ENCODE results near the gene PIWIL1. TPM values are rescaled to one million over a fixed set of nuclear protein-coding genes. Genes with fewer than 3 reads are reported as not detected.

The PIWIL1 gene
- total and polyA plus RNA-seq, 2 experiments from 2014 or later = not detected

DNA sequence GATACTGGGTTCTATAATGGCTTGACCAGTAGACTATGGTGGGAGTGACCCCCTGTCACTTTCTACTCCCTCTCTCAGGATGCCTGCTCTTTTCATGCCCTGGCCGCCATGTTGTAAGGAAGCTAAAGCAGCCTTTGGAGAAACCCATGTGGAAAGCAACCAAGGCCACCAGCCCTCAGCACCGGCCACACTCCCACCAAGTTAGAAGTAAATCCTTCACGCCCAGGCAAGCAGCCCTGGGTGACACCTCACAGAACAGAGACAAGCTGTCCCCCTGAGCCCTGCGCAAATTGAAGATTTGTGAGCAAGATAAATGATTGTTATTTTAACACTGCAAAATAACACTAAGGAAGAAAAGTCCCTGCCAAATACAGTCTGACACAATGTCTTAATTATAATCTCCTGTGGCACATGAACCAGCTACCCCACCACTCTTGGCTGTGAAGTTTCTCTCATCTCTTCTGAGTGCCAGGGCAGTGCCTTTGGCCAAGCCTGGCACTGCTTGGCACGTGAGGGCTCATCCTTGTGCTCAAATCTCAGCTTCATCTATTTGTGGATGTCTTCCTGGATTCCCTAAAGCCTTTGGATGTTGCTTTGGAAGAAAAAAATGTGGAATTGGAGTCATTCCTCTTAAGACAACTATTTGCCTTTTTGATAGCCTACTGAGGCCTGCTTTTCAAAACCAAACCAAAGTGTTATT, 39.2 kb upstream of the PIWIL1 start:
- no peak overlapping the region for H3K4me2 ChIP-seq (ENCODE audit: unreplicated experiment)
- no peaks in the 10 kb centered on the region for H3K36me3 ChIP-seq (ENCODE audit: low read depth)
- H3K4me1 ChIP-seq (ENCODE audit: insufficient read depth) = no peaks in the 10 kb centered on the region
- no peaks in the 10 kb centered on the region for H3F3A ChIP-seq (ENCODE audit: insufficient read depth)
- WGBS, 2 experiments (ENCODE audit: low coverage in 1 of 2, low lambda C conversion rate in 2 of 2, missing lambda C conversion rate in 2 of 2) = 37 to 43% methylated on average over 5 of the region's 5 CpGs
- no peaks in the 10 kb centered on the region for H3K27me3 ChIP-seq (replicated peaks; ENCODE audit: insufficient read depth)
- H2AFZ ChIP-seq = no peak overlapping the region
- no peaks in the 10 kb centered on the region for H3K9me3 ChIP-seq (ENCODE audit: low read depth)
- TF ChIP-seq EZH2phosphoT487 (IDR thresholded peaks at IDR 0.05; ENCODE audit: insufficient read depth, low read depth) (no peak), EZH2 (IDR thresholded peaks at IDR 0.05; ENCODE audit: insufficient read depth, poor library complexity, severe bottlenecking) (no peak)
- H3K9me2 ChIP-seq (ENCODE audit: insufficient read depth) = no peaks in the 10 kb centered on the region
- H4K20me1 ChIP-seq (ENCODE audit: insufficient read depth) = no peaks in the 10 kb centered on the region
- no peaks in the 10 kb centered on the region for H3K79me2 ChIP-seq (ENCODE audit: insufficient read depth)
- no peak for DNase-seq
- no peak overlapping the region for H3K27ac ChIP-seq
- no peak overlapping the region for H3K4me3 ChIP-seq
- no peak overlapping the region for H3K9ac ChIP-seq
- in situ Hi-C loops (cut with MboI) = no loop called here

DNA sequence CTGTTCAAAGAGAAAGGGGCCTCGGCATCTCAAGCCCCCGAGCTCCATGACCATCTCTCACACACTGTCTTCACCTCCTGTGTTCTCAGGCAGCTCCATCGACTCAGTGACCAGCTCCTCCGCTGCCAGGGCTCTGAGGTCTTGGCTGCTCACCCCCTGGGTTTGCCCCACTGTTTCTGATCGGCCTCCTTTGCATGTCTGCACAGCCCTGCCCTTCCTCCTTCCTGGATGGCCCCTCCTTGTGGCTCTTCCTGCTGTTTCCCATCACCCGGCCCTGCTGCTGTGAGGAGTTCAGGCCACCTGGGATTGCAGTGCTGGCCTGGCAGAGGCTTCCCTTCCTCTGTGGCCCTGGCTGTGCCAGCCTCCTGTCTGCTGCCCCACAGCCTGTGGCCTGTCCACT, 38.1 kb upstream of the PIWIL1 start:
- Histone ChIP-seq H3K9ac (no peak overlapping the region), H3K4me3 (no peak overlapping the region), H4K20me1 (ENCODE audit: insufficient read depth) (no peaks in the 10 kb centered on the region), H3K27me3 (replicated peaks; ENCODE audit: insufficient read depth) (no peaks in the 10 kb centered on the region), H3F3A (ENCODE audit: insufficient read depth) (no peaks in the 10 kb centered on the region), H3K79me2 (ENCODE audit: insufficient read depth) (no peaks in the 10 kb centered on the region), H2AFZ (no peak overlapping the region), H3K9me3 (ENCODE audit: low read depth) (no peaks in the 10 kb centered on the region), H3K9me2 (ENCODE audit: insufficient read depth) (no peaks in the 10 kb centered on the region), H3K27ac (no peak overlapping the region), H3K4me1 (ENCODE audit: insufficient read depth) (no peaks in the 10 kb centered on the region), H3K36me3 (ENCODE audit: low read depth) (no peaks in the 10 kb centered on the region), H3K4me2 (ENCODE audit: unreplicated experiment) (no peak overlapping the region)
- no peak for DNase-seq
- 17 to 21% methylated on average over 6 of the region's 6 CpGs for WGBS, 2 experiments (ENCODE audit: low coverage in 1 of 2, low lambda C conversion rate in 2 of 2, missing lambda C conversion rate in 2 of 2)
- in situ Hi-C loops (cut with MboI) = no loop called here
- TF ChIP-seq EZH2phosphoT487 (IDR thresholded peaks at IDR 0.05; ENCODE audit: insufficient read depth, low read depth) (no peak), EZH2 (IDR thresholded peaks at IDR 0.05; ENCODE audit: insufficient read depth, poor library complexity, severe bottlenecking) (no peak)

DNA sequence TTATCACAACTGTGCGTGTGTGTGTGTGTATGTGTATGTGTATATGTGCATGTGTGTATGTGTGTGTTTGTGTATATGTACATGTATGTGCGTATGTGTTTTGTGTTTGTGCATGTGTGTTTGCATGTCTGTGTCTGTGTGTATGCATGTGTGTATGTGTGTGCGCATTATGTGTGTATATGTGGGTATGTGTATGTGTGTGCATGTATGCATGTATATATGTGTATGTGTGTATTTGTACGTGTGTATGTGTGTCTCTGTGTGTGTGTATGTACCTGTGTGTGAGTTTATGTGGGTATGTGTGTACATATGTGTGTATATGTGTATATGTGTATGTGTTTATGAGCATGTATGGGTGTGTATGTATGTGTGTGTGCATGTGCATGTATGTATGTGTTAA, 37.6 kb upstream of the PIWIL1 start:
- Histone ChIP-seq H3K27ac (no peak overlapping the region), H3K4me3 (no peak overlapping the region), H3K4me2 (ENCODE audit: unreplicated experiment) (no peak overlapping the region), H3K9me2 (ENCODE audit: insufficient read depth) (no peaks in the 10 kb centered on the region), H3K9ac (no peak overlapping the region), H3K36me3 (ENCODE audit: low read depth) (no peaks in the 10 kb centered on the region), H2AFZ (no peak overlapping the region), H3K27me3 (replicated peaks; ENCODE audit: insufficient read depth) (no peaks in the 10 kb centered on the region), H3K9me3 (ENCODE audit: low read depth) (no peaks in the 10 kb centered on the region), H4K20me1 (ENCODE audit: insufficient read depth) (no peaks in the 10 kb centered on the region), H3F3A (ENCODE audit: insufficient read depth) (no peaks in the 10 kb centered on the region), H3K4me1 (ENCODE audit: insufficient read depth) (no peaks in the 10 kb centered on the region), H3K79me2 (ENCODE audit: insufficient read depth) (no peaks in the 10 kb centered on the region)
- WGBS, 2 experiments (ENCODE audit: low coverage in 1 of 2, low lambda C conversion rate in 2 of 2, missing lambda C conversion rate in 2 of 2) = 65 to 71% methylated on average over 4 of the region's 4 CpGs
- DNase-seq = no peak
- TF ChIP-seq EZH2phosphoT487 (IDR thresholded peaks at IDR 0.05; ENCODE audit: insufficient read depth, low read depth) = no peak
- in situ Hi-C loops (cut with MboI) = no loop called here

DNA sequence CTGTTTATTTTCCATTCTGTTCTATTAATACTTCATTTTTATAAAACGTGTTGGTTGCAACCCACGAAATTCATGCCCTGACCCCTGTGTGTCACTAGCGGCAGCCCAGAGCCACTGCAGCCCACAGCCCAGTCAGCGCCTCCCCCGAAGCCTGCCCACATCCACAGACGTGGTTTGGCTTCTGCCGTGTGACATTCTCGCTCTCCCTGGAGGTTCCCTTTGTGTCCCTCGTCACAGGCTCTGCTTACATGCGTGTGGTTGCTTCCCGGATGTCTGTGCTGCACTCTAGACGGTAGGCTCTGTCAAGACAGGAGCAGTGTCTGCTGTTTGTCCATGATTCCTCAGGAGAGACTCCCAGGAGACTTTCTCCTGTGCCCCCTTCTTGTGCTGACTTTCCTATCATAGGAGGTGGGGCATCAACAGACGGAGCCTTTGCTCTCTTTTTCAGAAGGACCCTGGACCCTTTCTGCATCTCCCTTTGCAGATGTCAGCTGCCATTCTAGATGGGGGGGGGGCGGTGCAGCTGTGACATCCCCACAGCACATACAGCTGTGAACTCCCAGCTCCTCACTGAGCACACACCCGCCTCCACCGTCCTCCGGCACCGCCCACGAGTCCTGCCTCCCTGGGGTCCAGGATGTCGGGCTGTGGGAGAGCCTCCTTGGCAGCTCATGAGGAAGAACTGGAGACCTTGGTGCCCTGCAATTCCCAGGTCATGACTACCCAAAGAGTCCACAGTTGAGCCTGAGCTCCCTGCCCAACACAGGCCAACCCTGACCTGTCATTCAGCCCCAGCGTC, 36.8 kb upstream of the PIWIL1 start:
- H4K20me1 ChIP-seq (ENCODE audit: insufficient read depth) = no peaks in the 10 kb centered on the region
- H3K4me2 ChIP-seq (ENCODE audit: unreplicated experiment) = no peak overlapping the region
- no peak overlapping the region for H2AFZ ChIP-seq
- WGBS, 2 experiments (ENCODE audit: low coverage in 1 of 2, low lambda C conversion rate in 2 of 2, missing lambda C conversion rate in 2 of 2) = 2 to 3% methylated on average over 21 of the region's 21 CpGs
- in situ Hi-C loops (cut with MboI) = no loop called here
- H3K27ac ChIP-seq = no peak overlapping the region
- H3K9me2 ChIP-seq (ENCODE audit: insufficient read depth) = no peaks in the 10 kb centered on the region
- H3K27me3 ChIP-seq (replicated peaks; ENCODE audit: insufficient read depth) = no peaks in the 10 kb centered on the region
- TF ChIP-seq EZH2phosphoT487 (IDR thresholded peaks at IDR 0.05; ENCODE audit: insufficient read depth, low read depth) (no peak), EZH2 (IDR thresholded peaks at IDR 0.05; ENCODE audit: insufficient read depth, poor library complexity, severe bottlenecking) (no peak)
- no peaks in the 10 kb centered on the region for H3K9me3 ChIP-seq (ENCODE audit: low read depth)
- H3F3A ChIP-seq (ENCODE audit: insufficient read depth) = no peaks in the 10 kb centered on the region
- H3K79me2 ChIP-seq (ENCODE audit: insufficient read depth) = no peaks in the 10 kb centered on the region
- DNase-seq = no peak
- H3K9ac ChIP-seq = no peak overlapping the region
- H3K4me1 ChIP-seq (ENCODE audit: insufficient read depth) = no peaks in the 10 kb centered on the region
- H3K36me3 ChIP-seq (ENCODE audit: low read depth) = no peaks in the 10 kb centered on the region
- no peak overlapping the region for H3K4me3 ChIP-seq

All from GM23248 (cell line).